Right ventricle myocardium superior (tissue), 1 donor: ENCODE measurements around the gene CTSG. TPM values are rescaled to one million over a fixed set of nuclear protein-coding genes. Genes with fewer than 3 reads are reported as not detected.
"Not testable (repeated sequence)": the region's sequence is repeated elsewhere in the genome, so short reads cannot be mapped to it uniquely, and the experiment has no call there.

Source experiments
- ATAC-seq: fragments of 200-7000 bp; cut with Tn5 transposase; one replicate; pipeline ENCODE4 v1.9.1; 2020; ENCODE audit warnings: mild to moderate bottlenecking; ENCODE audit not compliant: poor library complexity
- DNase-seq: peaks from one replicate; pipeline ENCODE4 v3.0.0-alpha.2; 2020
- intact Hi-C: fragments of 100-400 bp; cut with DNase I; formaldehyde crosslinking; loops from one replicate; pipeline ENCODE4 v1.11.2; 2022
- long read RNA-seq: library from polyadenylated mRNA; unstranded; transcript quantifications from one replicate; pipeline ENCODE4 v2.0.0, GENCODE V29; 2021
- total RNA-seq: library from RNA; stranded (reverse); fragmentation: NEBNext Ultra II Directional; extraction: Animal tissue kit (Norgen Biotek cat#: 25700); gene quantifications from one replicate; pipeline ENCODE4 v1.2.1, GENCODE V29; 2021
- donor health status: DM: no; HTN: yes; CAD: no; lungs with severe emphysema.

Gene CTSG
- total RNA-seq = 2.4 TPM
- long read RNA-seq = 0 reads

GRCh38 chr14:24576182-24576581 is at the start of gene CTSG:
TSS of gene CTSG (minus strand) at chr14:24576250. CDS start at chr14:24576223, 27 bp downstream.
- ATAC-seq = no peak
- intact Hi-C loops = no loop called here
- no peak for DNase-seq

GRCh38 chr14:24613747-24614146 is 37.7 kb upstream of the CTSG start:
- DNase-seq (no peak), ATAC-seq (no peak)
- intact Hi-C loops = no loop called here

GRCh38 chr14:24613241-24613640 is 37.2 kb upstream of the CTSG start:
- intact Hi-C loops = no loop called here
- no peak for ATAC-seq
- no peak for DNase-seq

- DNase-seq (no peak), ATAC-seq (no peak)
- intact Hi-C loops = no loop called here
Measured at GRCh38 chr14:24612196-24612595, 36.1 kb upstream of the CTSG start.

GRCh38 chr14:24609655-24610344 is 33.8 kb upstream of the CTSG start, which contains the start of gene GZMH:
TSS of gene GZMH (minus strand) at chr14:24609685. CDS start at chr14:24609613, 72 bp downstream.
- intact Hi-C loops = no loop called here
- DNase-seq (no peak), ATAC-seq (no peak)

GRCh38 chr14:24607635-24608514 is 31.8 kb upstream of the CTSG start:
- DNase-seq = no peak
- ATAC-seq = no peak
- intact Hi-C loops = no loop called here

GRCh38 chr14:24607081-24607480 is 31.0 kb upstream of the CTSG start:
- DNase-seq = no peak
- intact Hi-C loops = no loop called here
- ATAC-seq = no peak

- intact Hi-C loops = no loop called here
- ATAC-seq = no peak
- DNase-seq = no peak
Measured at GRCh38 chr14:24606297-24606696, 30.2 kb upstream of the CTSG start.

- no peak for ATAC-seq
- no peak for DNase-seq
- intact Hi-C loops = no loop called here
Measured at GRCh38 chr14:24605435-24606190, 29.6 kb upstream of the CTSG start.

- intact Hi-C loops = no loop called here
- no peak for DNase-seq
- no peak for ATAC-seq
Measured at GRCh38 chr14:24597403-24597802, 21.4 kb upstream of the CTSG start.

- ATAC-seq (no peak), DNase-seq (no peak)
- intact Hi-C loops = no loop called here
Measured at GRCh38 chr14:24595073-24595808, 19.2 kb upstream of the CTSG start.

GRCh38 chr14:24591004-24591403 is 15.0 kb upstream of the CTSG start:
- DNase-seq, ATAC-seq, intact Hi-C loops: not testable (repeated sequence)

- not testable (repeated sequence) for ATAC-seq
Measured at GRCh38 chr14:24584402-24584801, 8.4 kb upstream of the CTSG start.

GRCh38 chr14:24578558-24578957 is 2.5 kb upstream of the CTSG start:
- ATAC-seq (no peak), DNase-seq (no peak)
- intact Hi-C loops = no loop called here

More at GRCh38 chr14:24584402-24584801, 8.4 kb upstream of the CTSG start:
- DNase-seq, intact Hi-C loops: not testable (repeated sequence)

GRCh38 chr14:24576771-24577170 is 721 bp upstream of the CTSG start:
- DNase-seq = no peak
- ATAC-seq = no peak
- intact Hi-C loops = no loop called here

GRCh38 chr14:24574206-24574774 is 1.8 kb downstream of the CTSG start:
- DNase-seq (no peak), ATAC-seq (no peak)
- intact Hi-C loops = no loop called here

GRCh38 chr14:24566318-24566717 is 9.7 kb downstream of the CTSG start:
- ATAC-seq = no peak
- no peak for DNase-seq
- intact Hi-C loops = no loop called here

GRCh38 chr14:24565766-24566165 is 10.3 kb downstream of the CTSG start:
- intact Hi-C loops = no loop called here

More at GRCh38 chr14:24565766-24566165, 10.3 kb downstream of the CTSG start:
- no peak for DNase-seq
- no peak for ATAC-seq
